HPDE6-E6E7 (cell line): ENCODE results near the gene LRIG3.

ENCODE experiments used
- DNase-seq: peaks from one replicate; pipeline ENCODE4 v3.0.0; 2011; ENCODE audit warnings: missing footprints; ENCODE audit errors: extremely low spot score

The LRIG3 gene

GRCh38 chr12:58901664-58902063, 18.6 kb downstream of the LRIG3 start:
- DNase-seq = no peak

- no peak for DNase-seq
Observed at GRCh38 chr12:58897969-58898368, 22.3 kb downstream of the LRIG3 start.

- peak; percentile 11 for DNase-seq
Observed at GRCh38 chr12:58896278-58896677, 24.0 kb downstream of the LRIG3 start.

GRCh38 chr12:58895053-58895452, 25.3 kb downstream of the LRIG3 start:
- DNase-seq = no peak

GRCh38 chr12:58894040-58894439, 26.3 kb downstream of the LRIG3 start:
- no peak for DNase-seq

GRCh38 chr12:58893495-58893894, 26.8 kb downstream of the LRIG3 start:
- DNase-seq = no peak

GRCh38 chr12:58889557-58889956, 30.7 kb downstream of the LRIG3 start:
- DNase-seq = no peak

GRCh38 chr12:58888131-58888783, 32.0 kb downstream of the LRIG3 start:
- DNase-seq = no peak

- no peak for DNase-seq
Observed at GRCh38 chr12:58887068-58887467, 33.2 kb downstream of the LRIG3 start.

- DNase-seq = no peak
Observed at GRCh38 chr12:58886474-58886873, 33.8 kb downstream of the LRIG3 start.

GRCh38 chr12:58884916-58885315, 35.4 kb downstream of the LRIG3 start:
- no peak for DNase-seq

- no peak for DNase-seq
Observed at GRCh38 chr12:58883576-58884334, 36.5 kb downstream of the LRIG3 start.

- no peak for DNase-seq
Observed at GRCh38 chr12:58882826-58883225, 37.5 kb downstream of the LRIG3 start.

- DNase-seq = no peak
Observed at GRCh38 chr12:58881816-58882215, 38.5 kb downstream of the LRIG3 start.

- DNase-seq = no peak
Observed at GRCh38 chr12:58880639-58881038, 39.7 kb downstream of the LRIG3 start.

- DNase-seq = peak; percentile 84
Observed at GRCh38 chr12:58877243-58877743, 43.0 kb downstream of the LRIG3 start.

- DNase-seq = no peak
Observed at GRCh38 chr12:58873496-58873895, 46.8 kb downstream of the LRIG3 start.

GRCh38 chr12:58871556-58871955, 48.7 kb downstream of the LRIG3 start:
- no peak for DNase-seq

- no peak for DNase-seq
Observed at GRCh38 chr12:58870595-58870994, 49.7 kb downstream of the LRIG3 start.

GRCh38 chr12:58860788-58861240, 59.5 kb downstream of the LRIG3 start:
- no peak for DNase-seq

- DNase-seq = no peak
Observed at GRCh38 chr12:58860056-58860787, 60.1 kb downstream of the LRIG3 start.

- no peak for DNase-seq
Observed at GRCh38 chr12:58858030-58858429, 62.3 kb downstream of the LRIG3 start.
